Stimulated activated CD4-positive, alpha-beta T cell treated with anti-CD3 and anti-CD28 coated beads, Interleukin-15, amount 100 ng/mL, for 1 hour (primary cell): ENCODE measurements around the gene CNR1.
"Not testable (repeated sequence)": the region's sequence is repeated elsewhere in the genome, so short reads cannot be mapped to it uniquely, and the experiment has no call there.

Experiments used
- DNase-seq, 2 donors: peaks; one replicate each; pipeline ENCODE4 v3.0.0-alpha.2; 2020; ENCODE audit warnings: low read depth in 1 of 2, low spot score in 1 of 2

The CNR1 gene

DNA sequence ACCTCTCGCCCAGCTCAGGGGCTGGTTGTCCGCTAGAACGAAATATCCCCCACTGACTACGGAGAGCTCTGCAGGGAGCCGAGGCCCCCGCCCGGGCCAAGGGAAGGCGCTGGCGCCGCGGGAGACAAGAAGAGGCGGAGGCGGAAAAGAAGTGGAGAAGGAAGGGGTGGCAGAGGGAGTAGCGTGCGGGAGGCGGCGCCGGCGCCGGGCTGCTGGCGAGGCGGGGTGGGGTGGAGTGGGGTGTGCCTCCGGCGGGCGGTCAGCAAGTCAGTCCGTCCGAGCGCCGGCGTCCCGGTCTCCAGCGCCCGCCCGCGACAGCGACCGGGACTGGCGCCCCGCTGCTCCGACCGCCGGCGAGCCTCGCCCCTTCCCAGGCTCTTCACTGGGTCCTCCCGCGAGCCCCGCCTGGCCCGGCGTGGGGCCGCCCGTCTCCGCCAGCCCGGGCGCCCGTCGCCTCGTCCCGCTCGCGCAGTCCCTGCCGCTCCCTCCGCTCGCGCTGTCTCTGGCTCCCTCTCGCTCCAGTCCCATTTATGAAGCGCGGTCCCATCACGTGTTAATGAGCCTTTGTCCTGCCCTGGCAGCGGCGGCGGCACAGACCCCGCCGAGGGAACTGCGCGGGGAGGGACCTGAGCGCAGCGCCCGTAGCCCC, at the start of gene CNR1:
Gene CNR1, minus strand, starts transcription at position 504 of the 649 bp plus-strand sequence. CDS start 21,073 bp downstream, outside the sequence.
- DNase-seq = no peak

DNA sequence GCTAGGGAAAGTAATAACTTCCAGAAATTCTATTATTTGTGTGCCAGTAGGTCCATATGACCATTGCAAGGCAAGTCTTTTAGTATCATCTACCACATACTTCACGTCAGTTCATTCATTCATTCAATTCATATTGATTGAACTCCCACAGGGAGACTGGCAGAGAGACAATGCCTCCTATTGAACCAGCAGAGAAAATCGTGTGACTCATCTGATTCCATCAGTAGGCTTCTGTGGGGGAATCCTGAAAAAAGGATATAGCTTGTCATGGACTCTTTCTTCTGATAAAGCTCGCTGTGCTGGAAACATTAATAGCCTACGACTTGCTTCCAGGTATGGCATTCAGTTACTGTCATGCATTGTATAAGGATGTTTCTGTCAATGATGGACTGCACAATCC, 45.3 kb upstream of the CNR1 start:
- no peak for DNase-seq

GRCh38 chr6:88209301-88209700, 43.2 kb upstream of the CNR1 start:
- no peak for DNase-seq

DNA sequence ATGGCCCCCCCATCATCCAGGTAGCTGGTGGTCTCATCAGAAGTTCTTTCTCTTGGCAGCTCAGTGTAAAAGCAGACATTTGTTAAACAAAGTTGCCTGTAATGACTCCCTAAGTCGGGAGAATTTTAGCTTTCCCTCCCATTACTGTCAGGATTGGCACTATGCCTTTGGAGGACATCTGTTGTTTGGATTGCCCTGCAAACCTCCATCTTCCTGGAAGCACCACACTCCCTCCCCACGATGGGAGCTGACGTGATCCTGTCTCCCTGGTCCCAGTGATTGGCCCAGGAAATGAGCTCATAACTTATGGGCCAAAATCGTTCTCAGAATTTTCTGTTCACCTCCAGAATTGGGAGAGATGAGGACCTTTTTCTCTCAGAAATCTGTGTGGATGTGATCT, 42.6 kb upstream of the CNR1 start:
- no peak for DNase-seq

DNA sequence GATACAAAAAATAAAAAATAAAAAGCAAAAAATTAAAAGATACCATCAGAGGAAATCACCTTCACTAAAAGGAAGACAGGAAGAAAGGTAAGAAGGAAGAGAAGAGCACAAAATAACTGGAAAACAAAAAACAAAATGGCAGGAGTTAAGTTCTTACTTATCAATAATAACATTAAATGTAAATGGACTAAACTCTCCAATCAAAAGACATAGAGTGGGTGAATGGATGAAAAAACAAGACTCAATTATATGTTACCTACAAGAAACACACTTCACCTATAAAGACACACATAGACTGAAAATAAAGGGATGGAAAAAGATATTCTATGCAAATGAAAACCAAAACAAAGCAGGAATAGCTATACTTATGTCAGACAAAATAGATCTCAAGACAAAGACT, 35.6 kb upstream of the CNR1 start:
- DNase-seq = not testable (repeated sequence)

- no peak for DNase-seq
Measured at GRCh38 chr6:88184921-88185320, 18.8 kb upstream of the CNR1 start.

DNA sequence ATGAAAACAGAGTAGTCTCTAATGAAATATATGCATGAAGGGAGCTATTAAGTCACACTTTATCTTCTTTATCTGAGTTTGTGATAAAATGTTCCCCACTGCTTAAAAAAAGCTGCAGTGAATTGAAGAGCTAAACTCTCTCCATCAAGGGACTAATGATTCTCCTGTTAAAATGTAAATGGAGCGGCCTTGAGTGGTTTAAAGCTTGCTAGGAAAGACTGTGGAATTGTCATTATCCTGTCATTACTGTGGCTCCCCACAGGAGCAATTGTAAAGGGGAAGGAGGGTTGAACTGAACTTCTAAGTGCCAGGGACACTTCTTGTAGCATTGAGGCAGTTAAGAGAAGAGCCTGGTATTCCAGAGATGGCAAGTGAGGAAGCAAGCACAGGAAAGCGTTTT, 17.3 kb upstream of the CNR1 start:
- DNase-seq = no peak

DNA sequence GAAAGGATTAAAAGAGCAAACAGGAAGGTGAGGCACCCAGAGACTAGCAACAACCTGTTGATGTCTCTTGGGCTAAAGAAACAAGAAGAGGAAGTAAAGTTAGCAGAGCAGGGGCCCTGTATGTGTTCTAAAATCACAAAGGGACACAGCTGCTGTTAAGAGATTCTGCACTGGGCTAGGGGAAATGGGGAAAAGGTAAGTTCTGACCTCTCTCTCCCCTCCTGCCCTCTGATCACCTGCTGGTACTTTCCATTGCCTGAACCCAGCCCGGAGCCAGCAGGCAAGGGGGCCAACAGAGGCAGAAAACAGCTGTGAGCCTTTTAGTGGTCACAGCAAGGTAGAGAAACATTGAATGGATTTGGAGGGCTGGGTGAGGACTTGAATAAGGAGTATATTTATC, 13.5 kb upstream of the CNR1 start:
- DNase-seq = no peak

DNA sequence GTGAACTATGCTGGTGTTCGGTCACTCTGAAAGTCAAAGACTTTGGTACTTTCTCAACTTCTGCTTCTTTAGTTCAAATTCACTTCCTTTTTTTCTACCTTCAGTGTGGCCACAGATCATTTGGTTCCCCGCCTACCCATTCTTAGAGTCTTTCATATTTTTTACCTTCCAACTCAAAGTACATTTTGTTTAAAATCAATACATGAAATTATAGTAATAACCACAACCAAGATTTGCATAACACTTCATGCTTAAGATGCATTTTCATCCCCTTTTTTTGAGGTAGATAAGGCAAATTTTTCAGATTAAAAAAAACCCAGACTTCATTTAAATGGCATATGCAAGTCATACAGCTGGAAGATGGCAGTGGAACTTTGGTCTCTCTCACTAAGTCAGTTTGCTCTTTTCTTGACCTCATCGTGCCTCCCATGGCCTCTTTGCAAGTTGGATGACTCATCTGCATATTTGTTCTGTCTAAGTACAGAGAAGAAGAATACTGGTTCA, 11.9 kb upstream of the CNR1 start:
- DNase-seq = no peak

DNA sequence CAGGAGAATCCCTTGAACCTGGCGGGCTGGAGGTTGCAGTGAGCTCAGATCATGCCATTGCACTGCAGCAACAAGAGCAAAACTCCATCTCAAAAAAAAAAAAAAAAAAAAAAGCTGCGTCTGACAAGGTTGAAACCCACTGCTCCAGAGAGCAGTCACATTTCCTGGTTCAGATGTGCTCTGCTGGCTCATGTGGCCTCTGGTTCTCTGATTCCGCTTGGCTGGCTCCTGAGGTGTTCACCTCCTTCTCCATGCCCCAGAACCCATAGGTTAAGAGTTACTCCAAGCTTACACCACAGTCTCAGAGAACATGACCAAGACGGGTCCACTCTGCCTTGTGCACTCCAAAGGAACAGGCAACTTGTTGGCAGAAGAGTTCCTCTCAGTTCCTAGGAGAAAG, 8.8 kb upstream of the CNR1 start:
- no peak for DNase-seq

GRCh38 chr6:88171312-88171711, 5.2 kb upstream of the CNR1 start:
- DNase-seq = no peak

DNA sequence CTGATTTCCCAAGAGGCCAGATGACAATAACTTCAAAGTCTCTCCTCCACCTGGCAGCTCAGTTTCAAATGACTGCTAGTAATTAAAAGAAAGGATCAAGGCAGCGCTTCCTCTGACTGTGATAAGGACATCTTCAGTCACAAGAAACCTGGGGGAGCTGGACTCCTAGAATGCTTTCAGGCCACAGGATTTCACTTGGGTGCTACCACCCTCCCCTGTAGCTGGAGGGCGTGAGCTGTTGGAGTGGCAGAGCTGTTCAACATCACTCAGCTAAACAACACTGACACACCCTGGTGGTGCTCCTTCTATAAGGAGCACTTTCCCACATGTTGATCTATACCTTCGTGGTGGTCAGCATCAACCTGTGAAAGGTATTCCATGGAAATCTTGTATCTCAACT, 2.2 kb upstream of the CNR1 start:
- no peak for DNase-seq

DNA sequence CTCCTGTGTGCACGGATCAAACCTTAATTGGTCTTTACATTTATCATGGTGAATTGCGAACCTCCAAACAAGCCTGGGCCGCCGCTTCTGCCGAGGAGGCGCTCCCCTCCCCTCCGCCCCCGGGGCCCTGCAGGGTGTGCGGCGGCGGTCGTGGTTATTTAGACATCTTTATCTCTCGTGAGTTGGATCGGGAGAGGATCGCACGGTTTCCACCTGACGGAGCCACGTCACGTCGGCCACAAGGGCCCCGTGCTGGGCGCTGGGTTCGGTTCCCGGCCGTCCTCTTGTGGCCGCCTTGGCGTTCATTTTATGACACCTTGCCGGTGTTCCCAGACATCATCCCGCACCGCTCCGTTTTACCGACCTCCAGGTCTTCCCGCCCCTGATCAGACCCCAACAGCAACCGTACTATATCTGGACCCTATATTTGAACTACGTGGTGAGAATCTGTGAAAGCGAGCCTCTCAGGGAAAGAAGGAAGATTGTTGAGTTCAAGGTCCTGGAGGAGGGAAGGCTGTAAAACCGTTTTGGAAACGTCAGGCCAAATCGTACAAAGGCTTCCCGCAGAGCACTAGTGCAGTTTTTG, 1.3 kb upstream of the CNR1 start:
- no peak for DNase-seq

- no peak for DNase-seq
Measured at GRCh38 chr6:88166493-88167351, 575 bp upstream of the CNR1 start.

GRCh38 chr6:88165087-88165843, 882 bp downstream of the CNR1 start:
- no peak for DNase-seq

DNA sequence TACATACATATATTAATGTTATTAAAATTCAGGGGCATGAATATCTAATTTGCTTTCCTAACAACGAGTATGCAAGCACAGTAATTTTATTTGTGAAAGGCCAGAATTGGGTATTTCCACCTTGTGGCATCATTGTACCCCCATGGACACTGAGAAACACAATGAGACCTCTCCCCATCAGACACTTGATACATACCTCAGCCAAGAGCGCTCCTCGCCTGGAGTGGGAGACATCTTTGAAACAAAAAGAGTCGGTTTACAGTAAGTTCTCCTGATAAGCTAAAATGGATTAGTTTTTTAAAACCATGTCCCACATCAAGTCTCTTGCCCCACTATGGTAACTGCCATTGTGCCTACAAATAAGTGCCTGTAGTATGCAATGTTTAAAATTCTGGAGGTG, 2.1 kb downstream of the CNR1 start:
- DNase-seq = no peak

DNA sequence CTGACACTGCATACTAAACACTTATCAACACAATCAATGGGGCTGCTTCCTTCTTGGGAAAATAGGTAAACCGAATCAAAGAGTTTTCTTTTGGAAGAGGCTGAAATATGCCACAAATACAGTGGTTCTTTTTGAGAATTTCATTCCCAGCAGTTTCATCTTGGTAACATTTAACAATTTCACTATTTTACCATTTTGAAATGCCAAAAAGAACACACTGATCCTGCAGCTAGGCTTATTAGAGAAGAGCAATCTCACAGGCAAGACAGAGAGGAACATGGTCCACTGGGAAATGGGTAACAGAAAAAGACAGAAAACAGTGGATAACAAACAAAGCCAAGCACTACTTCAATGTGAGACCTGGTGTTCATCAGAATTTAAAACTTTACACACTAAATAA, 2.5 kb downstream of the CNR1 start:
- no peak for DNase-seq

DNA sequence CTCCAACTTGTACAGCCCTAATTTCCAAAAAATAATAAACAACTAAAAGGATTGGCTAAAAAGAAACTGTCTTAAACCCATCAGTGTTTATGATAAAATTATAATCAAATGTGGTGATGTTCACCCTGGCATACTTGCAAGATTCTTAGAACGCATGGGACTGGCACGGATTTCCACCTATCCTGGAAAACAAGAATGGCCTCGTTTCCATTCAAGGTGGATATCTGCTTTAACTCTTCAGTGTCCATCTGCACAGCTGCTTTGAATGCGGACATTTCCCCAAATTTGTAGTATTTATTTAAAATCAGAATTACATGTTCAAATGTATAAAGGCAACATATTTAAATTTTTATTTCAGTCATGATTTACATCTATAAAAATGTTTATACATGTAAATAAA, 4.2 kb downstream of the CNR1 start:
- no peak for DNase-seq

DNA sequence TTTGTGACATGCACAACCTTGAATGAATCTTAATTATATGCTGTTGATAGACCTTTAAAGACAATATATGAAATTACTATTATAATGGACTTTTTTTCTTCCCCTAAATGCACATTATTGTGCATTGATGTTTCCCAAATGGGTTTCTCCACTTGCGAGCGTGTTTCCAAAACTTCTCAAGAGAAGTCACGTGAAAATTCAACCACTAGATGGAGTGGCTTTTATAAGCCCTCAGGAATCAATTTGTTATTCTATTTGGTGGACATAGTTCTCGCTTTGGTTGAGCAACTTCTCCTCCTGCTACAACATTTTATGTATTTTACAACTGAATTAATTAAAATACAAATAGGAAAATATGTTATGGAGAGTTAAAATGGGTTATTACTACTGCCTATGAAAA, 9.0 kb downstream of the CNR1 start:
- no peak for DNase-seq

DNA sequence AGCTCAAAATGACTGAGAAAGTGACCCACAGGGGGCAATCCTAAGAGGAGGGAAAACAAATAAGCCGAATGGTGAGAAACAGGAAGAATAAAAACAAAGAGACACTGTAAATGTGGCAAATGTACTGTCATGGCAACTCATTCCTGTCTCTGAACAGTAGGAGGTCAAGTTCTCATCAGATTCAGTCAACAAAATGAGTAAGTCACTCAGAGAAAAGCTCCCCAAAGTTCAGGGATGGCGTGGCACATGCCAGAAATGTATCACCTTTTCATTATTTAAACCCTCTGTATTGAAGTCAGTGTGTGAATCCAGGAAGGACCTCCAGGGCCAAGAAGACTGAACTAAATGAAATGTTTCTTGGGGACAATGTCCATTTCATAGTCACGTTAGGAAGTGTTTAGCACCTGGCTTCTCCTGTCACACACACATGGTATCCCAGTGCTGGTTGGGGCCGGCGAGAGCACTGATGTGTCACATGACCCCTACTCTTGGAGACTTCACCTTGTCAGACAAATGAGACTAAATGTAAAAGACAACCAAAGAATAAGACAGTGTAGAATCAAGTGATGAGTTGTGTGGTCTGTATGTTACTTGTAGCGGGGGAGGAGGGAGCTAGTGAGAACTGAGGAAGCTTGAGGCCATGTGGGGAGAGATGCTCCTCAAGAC, 20.7 kb downstream of the CNR1 start:
- DNase-seq = no peak
